Heart left ventricle (tissue), 16 donors: ENCODE measurements around the gene ANKRD35. TPM values are rescaled to one million over a fixed set of nuclear protein-coding genes. Genes with fewer than 3 reads are reported as not detected.
"Not testable (repeated sequence)": the region's sequence is repeated elsewhere in the genome, so short reads cannot be mapped to it uniquely, and the experiment has no call there.

Experiments used
- ATAC-seq, 4 donors: fragments of 200-7000 bp; cut with Tn5 transposase; one replicate each; pipeline ENCODE4 v1.9.1; 2020 to 2022; ENCODE audit warnings: moderate library complexity in 4 of 4, mild to moderate bottlenecking in 3 of 4, moderate number of reproducible peaks in 1 of 4
- DNase-seq, 5 donors: peaks; one replicate each; pipeline ENCODE4 v3.0.0-alpha.2; 2020
- H3K27ac ChIP-seq, 12 donors: fragments of 200-600 bp; sonication (generic) in 4 of 12; one replicate each; pipeline versions ENCODE4 v1.5.0 to v1.8.0; 2016 to 2022; ENCODE audit warnings: mild to moderate bottlenecking in 2 of 12
- H3K27me3 ChIP-seq, 9 donors: fragments of 200-600 bp; sonication (generic) in 2 of 9; one replicate each; pipeline versions ENCODE4 v1.5.1 to v1.8.0; 2016 to 2022; ENCODE audit warnings: mild to moderate bottlenecking in 3 of 9
- H3K36me3 ChIP-seq, 9 donors: fragments of 200-600 bp; sonication (generic) in 2 of 9; one replicate each; pipeline versions ENCODE4 v1.5.0 to v1.8.0; 2018 to 2022; ENCODE audit warnings: mild to moderate bottlenecking in 2 of 9
- H3K4me1 ChIP-seq, 12 donors: fragments of 200-600 bp; sonication (generic) in 4 of 12; one replicate each; pipeline versions ENCODE4 v1.5.0 to v1.8.0; 2016 to 2022; ENCODE audit warnings: mild to moderate bottlenecking in 3 of 12
- H3K4me3 ChIP-seq, 12 donors: fragments of 200-600 bp; sonication (generic) in 4 of 12; one replicate each; pipeline versions ENCODE4 v1.5.0 to v1.8.0; 2017 to 2022; ENCODE audit warnings: mild to moderate bottlenecking in 9 of 12, moderate library complexity in 4 of 12
- H3K9me3 ChIP-seq, 12 donors: fragments of 200-600 bp; sonication (generic) in 4 of 12; one replicate each; pipeline versions ENCODE4 v1.5.0 to v1.8.0; 2016 to 2022; ENCODE audit warnings: mild to moderate bottlenecking in 1 of 12
- CTCF ChIP-seq, 12 donors: fragments of 200-600 bp; sonication (generic) in 4 of 12; IDR thresholded peaks; one replicate each; pipeline versions ENCODE4 v1.5.0 to v1.8.0; 2018 to 2022; ENCODE audit warnings: antibody characterized with exemption in 12 of 12, mild to moderate bottlenecking in 5 of 12
- POLR2A ChIP-seq, 2 donors: fragments of 450-650 bp; IDR thresholded peaks; one replicate each; pipeline ENCODE4 v1.6.1; 2017; ENCODE audit warnings: antibody characterized with exemption in 2 of 2, mild to moderate bottlenecking in 2 of 2, moderate library complexity in 2 of 2
- WGBS, 4 donors: extraction: QIAGEN DNeasy Blood & Tissue Kit in 2 of 4; methylation state at CpG; one replicate each; pipeline versions ENCODE4 v1.1.5 to v1.1.7; 2013 to 2018; 5-methylcytosine and 5-hydroxymethylcytosine counted together
- intact Hi-C, 10 donors: fragments of 100-400 bp; cut with DNase I; formaldehyde crosslinking; loops; one replicate each; pipeline versions ENCODE4 v1.11.1 to v1.14.2; 2022
- polyA plus RNA-seq, 2 donors: library from polyadenylated mRNA; stranded (reverse); fragments of 200-250 nt; gene quantifications; one replicate each; pipeline ENCODE4 v1.2.3, GENCODE V29; 2013
- total RNA-seq, 9 donors: library from RNA; depleted of rRNA in 2 of 9; stranded (reverse); fragments of >200 nt in 2 of 9; fragmentation: NEBNext Ultra II Directional in 3 of 9; extraction: Animal tissue kit (Norgen Biotek cat#: 25700) in 3 of 9; gene quantifications; one replicate each; pipeline versions ENCODE4 v1.1.0 to v1.2.4, GENCODE V29; 2016 to 2023
- donor health status: ischemic (EF 13 %, LVEDD 7.1; RV severe dilation, severe dysfunction).
- donor health status: healthy with polysubstance abuse.
- donor health status: DM: no; HTN: yes; CAD: no.
- donor health status: DM: no; HTN: no; CAD: no.
- donor health status: ischemic (EF 25% LVEDD 6.9; RV normal size, moderate dysfunction).
- donor health status: ischemic (EF 25% LVEDD 5.7; RV mildly dilated, moderate dysfunction).
- donor health status: healthy.
- donor health status: DM: yes; HTN: yes; CAD: no.
- donor health status: ischemic (EF 35%, LVEDD 5.7; RV mildly dilated, moderate dysfunction).
- donor health status: nonischemic (EF 11% LVEDD 7.7; RV severe dilation, severe dysfunction).
- donor health status: DM: yes; HTN: yes; CAD: no.
- donor health status: PGD.
- donor health status: ischemic (EF 29% LVEDD 5.4; RV normal size, mild dysfunction).
- donor health status: nonischemic (EF 23%, LVEDD 6.1; RV moderate dilation, normal function).

The ANKRD35 gene
- total and polyA plus RNA-seq, 11 donors, result 0.29 to 1.5 (median 0.51) TPM

- intact Hi-C loops, result loop anchor here in 6 of 10 donors (1.0 to 5.0 kb wide), 3 partner anchors 30 to 35 kb away; partner anchors contain the start of genes ANKRD34A (in 2 of the 6), POLR3GL (in 2 of the 6) and LIX1L (in 1 of the 6)
- Histone ChIP-seq H3K9me3 (no peaks in the 10 kb centered on the region), H3K27ac (peak within 1 kb of the TSS; percentile 88 to 99 (median 94)), H3K27me3 (no peaks in the 10 kb centered on the region), H3K4me1 (peaks cover 0 to 21% (median 15%) of the 10 kb centered on the region in 12 donors), H3K36me3 (peaks cover 0 to 47% (median 39%) of the 10 kb centered on the region in 9 donors), H3K4me3 (peak within 1 kb of the TSS; percentile 52 to 90 (median 74))
- 0 to 1% (median 0%) methylated on average over 41 of the region's 41 CpGs for WGBS, 4 donors
- peak in 1 of 2 donors; percentile 96 for TF ChIP-seq POLR2A (IDR thresholded peaks at IDR 0.05)
- TF ChIP-seq CTCF (IDR thresholded peaks at IDR 0.05), result peak; percentile 35 to 70 (median 60)
- ATAC-seq, result peak; percentile 96 to 99 (median 98)
- DNase-seq, result peak; percentile 92 to 96 (median 96)
Observed at GRCh38 chr1:145927063-145927886, 41.6 kb upstream of the ANKRD35 start, which contains the start of gene RBM8A. TSS of gene RBM8A (minus strand) at chr1:145927484. CDS start at chr1:145927426, 58 bp downstream.

GRCh38 chr1:145926686-145927062 lies 41.0 kb upstream of the ANKRD35 start:
- peak in 1 of 4 donors; percentile 6 for ATAC-seq
- peak overlapping the region; percentile 52 to 90 (median 74) for H3K4me3 ChIP-seq
- H3K9me3 ChIP-seq, result no peaks in the 10 kb centered on the region
- 6 to 8% (median 7%) methylated on average over 19 of the region's 19 CpGs for WGBS, 4 donors
- peaks cover 0 to 21% (median 15%) of the 10 kb centered on the region in 12 donors for H3K4me1 ChIP-seq
- TF ChIP-seq CTCF (IDR thresholded peaks at IDR 0.05) (no peak), POLR2A (IDR thresholded peaks at IDR 0.05) (no peak)
- no peaks in the 10 kb centered on the region for H3K27me3 ChIP-seq
- peak overlapping the region; percentile 88 to 99 (median 94) for H3K27ac ChIP-seq
- intact Hi-C loops, result loop anchor here in 6 of 10 donors (1.0 to 5.0 kb wide), 3 partner anchors 30 to 36 kb away; partner anchors contain the start of genes ANKRD34A (in 2 of the 6), POLR3GL (in 2 of the 6) and LIX1L (in 1 of the 6)
- H3K36me3 ChIP-seq, result peaks cover 0 to 45% (median 33%) of the 10 kb centered on the region in 9 donors
- DNase-seq, result no peak

- H3K4me3 ChIP-seq, result no peak overlapping the region
- intact Hi-C loops, result no loop called here
- TF ChIP-seq CTCF (IDR thresholded peaks at IDR 0.05) (no peak), POLR2A (IDR thresholded peaks at IDR 0.05) (no peak)
- peaks cover 10 to 33% (median 26%) of the 10 kb centered on the region in 12 donors for H3K4me1 ChIP-seq
- no peak overlapping the region for H3K27ac ChIP-seq
- no peaks in the 10 kb centered on the region for H3K9me3 ChIP-seq
- 78 to 86% (median 81%) methylated on average over 2 of the region's 2 CpGs for WGBS, 4 donors
- ATAC-seq (no peak), DNase-seq (no peak)
- H3K27me3 ChIP-seq, result no peaks in the 10 kb centered on the region
- H3K36me3 ChIP-seq, result peaks cover 0 to 44% (median 32%) of the 10 kb centered on the region in 9 donors
Observed at GRCh38 chr1:145922266-145922665, 36.6 kb upstream of the ANKRD35 start.

GRCh38 chr1:145920297-145920696 lies 34.6 kb upstream of the ANKRD35 start:
- WGBS, 4 donors, result 79 to 97% (median 95%) methylated on average over 2 to 4 of the region's 4 CpGs
- ATAC-seq, H3K27ac ChIP-seq, H3K9me3 ChIP-seq, H3K27me3 ChIP-seq, H3K4me3 ChIP-seq, intact Hi-C loops, DNase-seq: not testable (repeated sequence)
- Histone ChIP-seq H3K4me1 (peaks cover 5 to 29% (median 22%) of the 10 kb centered on the region in 12 donors), H3K36me3 (peaks cover 0 to 48% (median 39%) of the 10 kb centered on the region in 9 donors)
